Measurements from ENCODE around the gene CMTM4. TPM values are rescaled to one million over a fixed set of nuclear protein-coding genes. Genes with fewer than 3 reads are reported as not detected.

Gene CMTM4
- total and polyA plus RNA-seq, 2 of the 8 experiments (the other 6 are each of a cell fraction or from before 2014, with no cell fraction given), result 35.3 to 51.7 TPM

DNA sequence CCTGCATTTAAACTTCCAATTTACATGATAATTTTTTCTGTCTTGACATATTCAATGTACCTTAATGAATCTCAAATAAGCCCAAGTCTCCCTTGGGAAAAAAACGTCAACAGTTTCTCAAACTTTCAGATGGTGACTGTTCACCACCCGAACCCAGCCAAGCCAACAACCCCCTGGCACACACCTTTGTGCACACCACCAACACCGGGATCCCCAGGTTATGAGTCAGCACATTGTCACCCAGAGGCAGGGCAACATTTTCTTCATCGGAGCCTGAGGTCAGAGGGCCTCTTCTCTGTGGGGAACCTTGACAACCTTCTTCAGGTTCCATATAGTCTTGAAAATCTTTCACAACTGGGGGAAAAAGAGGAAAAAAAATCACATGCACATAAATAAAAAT is 39.3 kb upstream of the CMTM4 start:
- no peak overlapping the region for H3K18ac ChIP-seq (ENCODE audit: extremely low read depth, low read length)
- peaks cover 8 to 87% (median 60%) of the 10 kb centered on the region in 4 experiments for H3K36me3 ChIP-seq (ENCODE audit: control insufficient read depth in 2 of 4, insufficient read depth in 4 of 4, low read length in 3 of 4)
- peaks cover 5 to 12% of the 10 kb centered on the region in 2 experiments for H4K20me1 ChIP-seq (replicated peaks in 1 of 2; ENCODE audit: control insufficient read depth in 1 of 2, insufficient read depth in 2 of 2, low read length in 2 of 2)

More for the DNA sequence above, 39.3 kb upstream of the CMTM4 start:
- no peak overlapping the region for H3K4me3 ChIP-seq (ENCODE audit: extremely low read depth in 1 of 4, insufficient read depth in 2 of 4, low read depth in 3 of 4, low read length in 4 of 4)
- DNase-seq (ENCODE audit: low read depth in 1 of 2, low spot score in 2 of 2) (no peak), FAIRE-seq (no peak)
- H2AFZ ChIP-seq (ENCODE audit: low read length), result no peak overlapping the region
- no peak overlapping the region for H4K5ac ChIP-seq (ENCODE audit: insufficient read length, low read depth, low read length)
- no peak overlapping the region for H2BK15ac ChIP-seq (ENCODE audit: low read length)
- H3K27ac ChIP-seq (ENCODE audit: low read depth, low read length), result no peak overlapping the region
- ChIA-PET CTCF (ENCODE audit: partially characterized antibody) (interaction anchor here (0.9 to 11.3 kb wide), 5 partner anchors 8 to 128 kb away, joined by 5 to 170 read pairs (median 6); partner anchors contain the start of gene DYNC1LI2), POLR2A (ENCODE audit: partially characterized antibody) (interaction anchor here (1.2 to 5.4 kb wide), 2 partner anchors 10 to 15 kb away, joined by 3 to 52 read pairs; partner anchors contain the start of gene DYNC1LI2)
- H3K4me2 ChIP-seq (ENCODE audit: insufficient read depth in 1 of 2, low read depth in 2 of 2, low read length in 2 of 2), result no peak overlapping the region
- H4K91ac ChIP-seq (replicated peaks; ENCODE audit: insufficient read length, low read length), result no peak overlapping the region
- H3K4me1 ChIP-seq (replicated peaks in 1 of 4; ENCODE audit: control insufficient read depth in 3 of 4, insufficient read depth in 4 of 4, low read length in 3 of 4), result peaks cover 0 to 8% (median 5%) of the 10 kb centered on the region in 4 experiments; a peak in 3 of 7 replicates
- no peak overlapping the region for H2BK20ac ChIP-seq (ENCODE audit: low read length)
- H2AK5ac ChIP-seq (ENCODE audit: low read depth, low read length), result no peak overlapping the region
- no peak overlapping the region for H4K8ac ChIP-seq (ENCODE audit: extremely low read depth, insufficient read depth, low read length)
- no peaks in the 10 kb centered on the region for H3K9me3 ChIP-seq (ENCODE audit: insufficient read depth in 2 of 2, low read depth in 1 of 2, low read length in 1 of 2)
- H3K79me1 ChIP-seq (ENCODE audit: low read depth, low read length), result peaks cover 8% of the 10 kb centered on the region
- WGBS, 2 experiments (ENCODE audit: extremely low coverage in 1 of 2, insufficient coverage in 1 of 2, insufficient read length in 1 of 2, insufficient replicate concordance in 2 of 2, low coverage in 1 of 2, low lambda C conversion rate in 2 of 2, missing lambda C conversion rate in 1 of 2), result 92% methylated on average over 4 of the region's 4 CpGs; no CpG with 5 or more reads in 1 of the 2 experiments
- H2BK12ac ChIP-seq (ENCODE audit: low read depth, low read length), result no peak overlapping the region
- no peak for TF ChIP-seq TEAD4 (IDR thresholded peaks at IDR 0.05; ENCODE audit: low read depth, low read length)
- TF ChIP-seq KDM5A (IDR thresholded peaks at IDR 0.05; ENCODE audit: low read length), result no peak
- TF ChIP-seq SP2 (IDR thresholded peaks at IDR 0.05; ENCODE audit: low read length), result no peak
- TF ChIP-seq, protein P1, sequence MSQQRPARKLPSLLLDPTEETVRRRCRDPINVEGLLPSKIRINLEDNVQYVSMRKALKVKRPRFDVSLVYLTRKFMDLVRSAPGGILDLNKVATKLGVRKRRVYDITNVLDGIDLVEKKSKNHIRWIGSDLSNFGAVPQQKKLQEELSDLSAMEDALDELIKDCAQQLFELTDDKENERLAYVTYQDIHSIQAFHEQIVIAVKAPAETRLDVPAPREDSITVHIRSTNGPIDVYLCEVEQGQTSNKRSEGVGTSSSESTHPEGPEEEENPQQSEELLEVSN (IDR thresholded peaks at IDR 0.05), result no peak
- no peak for TF ChIP-seq HDAC6 (IDR thresholded peaks at IDR 0.05; ENCODE audit: low read depth, low read length)
- TF ChIP-seq SIX5 (IDR thresholded peaks at IDR 0.05; ENCODE audit: low read depth, low read length), result no peak
- TF ChIP-seq TCF12 (IDR thresholded peaks at IDR 0.05; ENCODE audit: low read depth, low read length), result no peak
- TF ChIP-seq CTBP2 (IDR thresholded peaks at IDR 0.05; ENCODE audit: borderline replicate concordance, insufficient read depth, insufficient read length, low read length), result no peak
- no peak overlapping the region for H3K4ac ChIP-seq (replicated peaks; ENCODE audit: insufficient read length, low read depth, low read length)
- no peaks in the 10 kb centered on the region for H3K23me2 ChIP-seq (ENCODE audit: low read depth, low read length)
- H3K9ac ChIP-seq (replicated peaks in 1 of 4; ENCODE audit: extremely low read depth in 1 of 4, low read depth in 3 of 4, low read length in 3 of 4), result no peak overlapping the region
- H3K23ac ChIP-seq (ENCODE audit: insufficient read length), result no peak overlapping the region
- H2BK120ac ChIP-seq (replicated peaks; ENCODE audit: low read depth, low read length), result no peak overlapping the region
- H3K56ac ChIP-seq (replicated peaks; ENCODE audit: insufficient read length, low read depth, low read length), result no peak overlapping the region
- no peak overlapping the region for H3K14ac ChIP-seq (ENCODE audit: insufficient read length)
- no peaks in the 10 kb centered on the region for H3K27me3 ChIP-seq (replicated peaks in 1 of 4; ENCODE audit: control insufficient read depth in 3 of 4, extremely low read depth in 1 of 4, insufficient read depth in 3 of 4, low read length in 3 of 4)
- peaks cover 3 to 40% of the 10 kb centered on the region in 2 experiments; a peak in 2 of 4 replicates for H3K79me2 ChIP-seq (ENCODE audit: control insufficient read depth in 1 of 2, insufficient read depth in 2 of 2, low read length in 2 of 2)
- H2BK5ac ChIP-seq (ENCODE audit: low read depth, low read length), result no peak overlapping the region

Measured in H1 (cell line).